Measurements from ENCODE around the gene RASGRP2.
"Not testable (repeated sequence)": the region's sequence is repeated elsewhere in the genome, so short reads cannot be mapped to it uniquely, and the experiment has no call there.

The RASGRP2 gene

DNA sequence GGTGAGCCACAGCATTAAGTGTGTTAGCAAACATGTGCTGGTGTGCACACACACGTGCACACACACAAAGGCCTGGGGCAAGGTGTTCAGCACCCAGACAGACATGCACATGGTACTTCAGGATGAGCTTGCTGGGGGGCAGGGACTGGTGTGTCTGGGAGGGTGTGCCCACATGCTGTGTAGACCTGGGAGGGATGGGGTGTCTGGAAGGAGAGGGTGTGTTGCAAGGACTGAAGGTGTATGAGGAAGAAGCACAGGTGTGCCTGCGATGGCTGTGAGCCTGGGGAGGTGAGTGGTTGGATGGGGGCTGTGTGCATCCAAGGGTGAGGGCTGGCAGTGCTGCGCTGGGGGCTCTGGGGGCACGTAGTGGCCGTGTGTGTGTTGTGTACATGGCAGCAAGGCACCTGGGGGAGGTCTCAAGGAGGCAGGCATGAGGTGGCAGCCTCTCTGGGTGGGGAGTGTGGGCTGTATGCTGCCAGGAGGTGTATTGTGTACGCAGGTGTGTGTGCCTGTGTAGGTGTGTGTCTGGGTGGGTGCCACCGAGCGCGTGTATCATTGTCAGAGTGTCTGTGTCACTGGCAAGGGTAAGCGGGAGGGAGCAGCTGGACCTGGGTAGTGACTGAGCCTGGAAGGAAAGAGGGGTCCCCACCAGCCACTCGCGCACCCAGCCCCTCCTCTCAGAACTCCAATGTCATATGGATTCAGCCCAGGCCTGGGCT, 23.1 kb downstream of the RASGRP2 start:
- DNase-seq (ENCODE audit: low read depth, low spot score), result no peak

DNA sequence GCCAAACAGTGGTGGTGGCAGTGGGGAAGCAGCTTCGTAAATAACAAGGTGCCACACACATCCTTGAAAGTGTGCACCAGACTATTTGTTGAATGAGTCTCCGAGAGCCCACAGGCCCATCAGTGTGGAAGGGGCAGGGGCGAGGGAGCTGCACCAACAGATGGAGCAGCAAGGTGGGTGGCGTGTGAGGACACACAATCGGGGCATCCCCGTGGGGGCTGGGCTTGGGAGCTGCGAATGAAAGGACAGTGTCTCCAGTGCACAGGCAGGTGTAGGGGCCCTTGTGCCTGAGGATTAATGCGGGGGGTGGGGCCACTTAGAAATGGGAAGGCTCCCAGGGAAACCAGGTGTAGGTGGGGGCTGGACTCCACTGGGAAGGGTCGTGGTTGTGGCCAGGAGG, 23.8 kb downstream of the RASGRP2 start:
- no peak for DNase-seq (ENCODE audit: low read depth, low spot score)

DNA sequence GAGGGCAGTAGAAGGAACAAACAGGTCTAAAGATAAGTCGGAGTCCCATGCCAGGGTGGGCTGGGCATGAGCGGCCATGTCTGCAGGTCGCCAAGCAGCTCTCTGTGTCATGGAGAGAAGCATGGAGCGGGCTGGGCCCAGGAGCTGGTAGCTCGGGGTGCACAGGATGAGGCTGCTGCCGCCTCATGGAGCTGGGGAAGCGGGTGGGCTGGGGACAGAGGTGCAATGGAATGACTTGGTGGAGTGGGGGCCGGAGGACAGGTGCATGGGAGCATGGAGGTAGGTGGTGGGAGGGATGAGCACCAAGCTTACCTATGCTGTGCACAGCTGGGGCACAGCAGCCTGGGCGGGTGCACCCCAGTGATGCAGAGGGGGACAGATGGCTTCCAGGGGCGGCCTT, 24.5 kb downstream of the RASGRP2 start:
- no peak for DNase-seq (ENCODE audit: low read depth, low spot score)

DNA sequence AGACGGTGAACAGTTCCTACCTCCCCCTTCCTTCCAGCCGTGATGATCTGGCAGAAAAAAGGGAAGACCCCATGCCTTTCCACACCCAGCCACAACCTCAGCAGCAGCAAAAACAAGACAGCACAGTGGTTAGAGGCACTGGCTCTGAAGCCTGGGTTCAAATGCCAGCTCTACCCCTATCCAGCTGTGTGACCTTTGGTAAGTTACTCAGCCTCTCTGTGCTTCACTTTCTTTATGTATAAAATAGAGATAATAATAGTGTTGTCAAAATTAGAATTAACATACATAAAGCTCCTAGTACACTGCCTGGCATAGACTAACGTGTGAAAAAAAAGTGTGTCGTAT, 25.2 kb downstream of the RASGRP2 start:
- DNase-seq (ENCODE audit: low read depth, low spot score), result no peak

DNA sequence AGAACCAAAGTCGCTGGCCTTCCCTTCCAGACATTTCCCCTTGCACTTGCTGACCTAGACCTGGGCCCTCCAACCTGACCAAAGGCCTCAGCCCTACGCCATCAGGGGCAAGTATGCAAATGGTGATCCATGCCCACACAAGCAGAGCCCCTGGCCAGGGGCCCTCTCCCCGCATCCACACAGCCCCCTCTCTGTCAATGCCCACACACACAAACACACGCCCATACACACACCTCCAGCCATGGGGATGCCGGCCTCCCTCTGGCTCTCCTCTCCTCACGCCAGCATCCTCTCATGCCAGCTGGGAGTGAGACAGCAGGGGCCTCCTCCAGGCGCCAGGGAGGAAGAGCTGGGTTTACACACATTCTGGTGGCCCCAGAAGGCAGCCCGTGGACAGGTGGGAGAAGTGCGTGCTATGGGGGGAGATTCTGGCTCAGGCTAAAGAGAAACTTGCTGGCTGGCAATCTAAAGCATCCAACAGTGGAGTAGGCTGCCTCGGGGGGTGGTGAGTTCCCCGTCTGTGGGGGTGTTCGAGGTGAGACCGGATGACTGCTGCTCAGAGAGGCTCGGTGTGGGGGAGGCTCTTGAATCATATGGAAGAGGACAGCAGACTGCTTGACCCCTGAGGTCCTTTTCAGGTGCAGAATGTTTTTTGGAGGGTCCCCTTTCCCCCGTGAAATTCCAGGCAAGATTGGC, 25.7 kb downstream of the RASGRP2 start:
- no peak for DNase-seq (ENCODE audit: low read depth, low spot score)

DNA sequence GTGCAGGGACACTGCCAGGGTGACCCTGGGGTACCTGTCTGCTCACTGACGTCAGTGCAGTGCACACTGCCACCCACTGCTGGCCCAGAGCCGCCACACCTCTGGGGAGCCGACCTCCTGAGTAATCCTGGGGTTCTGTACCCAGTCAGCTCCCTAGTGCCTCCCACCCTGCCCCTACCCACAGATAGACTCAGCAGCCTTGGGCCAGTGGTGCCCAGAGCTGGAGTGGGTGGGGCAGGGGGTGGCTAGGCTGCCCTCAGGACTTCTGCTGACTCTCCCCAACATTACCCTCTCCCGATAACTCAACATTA, 26.7 kb downstream of the RASGRP2 start:
- no peak for DNase-seq (ENCODE audit: low read depth, low spot score)

DNA sequence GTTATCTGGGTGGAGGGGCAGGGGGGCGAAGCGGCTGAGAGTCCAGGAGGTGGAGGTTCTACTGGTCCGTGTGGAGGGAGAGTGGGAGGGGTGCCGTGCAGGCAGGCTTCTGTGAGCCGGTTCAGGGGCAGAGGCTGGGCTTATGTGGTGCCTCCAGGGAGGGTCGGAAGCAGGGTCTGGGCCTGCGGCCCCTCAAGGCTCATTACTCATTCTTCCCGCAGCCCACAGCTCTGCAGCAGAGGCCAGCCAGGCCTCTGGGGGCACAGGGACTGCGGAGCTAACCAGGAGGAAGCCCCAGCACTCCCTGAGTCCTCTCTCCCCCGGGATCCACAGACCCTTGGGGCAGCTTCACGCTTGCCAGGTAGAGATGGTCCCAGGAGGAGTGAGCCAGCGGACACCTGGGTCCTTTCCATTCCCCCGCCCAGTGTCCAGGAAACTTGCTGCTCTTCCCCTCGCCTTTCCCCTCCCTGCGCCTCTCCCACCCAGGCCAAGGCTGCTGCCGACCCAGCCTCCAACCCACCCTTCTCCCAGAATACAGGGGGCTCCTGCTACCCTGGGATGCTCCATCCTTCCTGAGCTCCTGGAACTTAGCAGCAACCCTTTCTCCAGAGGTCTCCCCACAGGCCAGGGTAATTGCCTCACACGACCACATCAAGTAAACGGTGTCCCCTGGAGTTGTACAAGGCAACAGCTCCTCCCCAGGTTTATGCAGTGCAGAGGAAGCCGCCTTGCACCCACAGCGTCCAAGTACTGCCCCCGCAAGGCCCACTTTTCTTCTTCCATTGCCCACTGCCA, 27.3 kb downstream of the RASGRP2 start:
- DNase-seq (ENCODE audit: low read depth, low spot score), result no peak

DNA sequence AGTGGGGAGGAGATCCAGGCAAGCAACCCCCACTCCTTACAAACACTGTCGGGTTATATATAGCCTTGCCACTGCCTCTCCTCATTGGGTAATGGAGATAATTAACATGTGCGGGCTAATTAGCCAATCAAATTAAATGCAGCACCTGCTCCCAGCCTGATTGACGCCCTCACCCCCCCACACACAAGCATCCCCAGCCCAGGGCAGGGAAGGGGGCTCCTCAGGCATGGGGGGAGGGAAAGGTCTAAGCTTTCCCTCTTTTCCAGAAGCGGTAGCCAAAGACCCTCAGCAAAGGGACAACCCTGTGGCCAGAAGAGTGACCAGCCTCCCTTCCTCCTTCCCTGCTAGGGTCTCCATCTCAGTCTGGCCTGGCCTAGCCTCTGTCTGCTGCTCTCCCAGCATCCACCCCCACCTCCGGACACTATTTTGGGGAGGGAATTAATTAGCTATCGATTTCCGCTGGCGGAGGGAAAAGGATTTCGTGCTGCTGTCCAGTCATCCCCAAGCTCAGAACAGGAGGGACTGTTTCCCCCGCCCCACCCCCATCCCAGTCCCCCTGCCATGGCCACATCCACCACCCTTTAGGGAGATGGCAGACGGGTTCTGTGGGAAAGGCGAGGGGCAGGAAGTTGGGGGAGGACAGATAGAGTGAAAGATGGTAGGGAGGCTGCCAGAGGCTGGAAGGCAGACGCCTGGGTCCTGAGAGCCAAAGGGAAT, 28.0 kb downstream of the RASGRP2 start:
- DNase-seq (ENCODE audit: low read depth, low spot score), result no peak

DNA sequence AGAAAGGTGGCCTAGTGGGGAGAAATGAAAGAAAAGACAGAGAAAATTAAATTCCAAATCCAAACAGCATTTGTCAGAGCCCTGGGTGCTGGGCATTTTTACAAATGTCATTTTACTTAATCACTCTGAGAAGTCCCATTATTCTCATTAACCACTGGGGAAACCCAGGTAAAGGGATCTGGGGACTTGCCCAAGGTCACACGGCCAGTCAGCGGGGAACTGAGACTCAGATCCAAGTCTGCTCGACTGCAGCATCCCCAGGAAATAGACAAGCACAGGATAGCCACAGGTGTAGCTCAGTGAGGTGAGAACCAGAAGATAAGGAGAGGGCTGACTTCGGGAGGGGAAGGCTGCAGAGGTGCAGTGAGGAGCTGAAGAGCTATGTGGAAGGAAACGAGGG, 28.8 kb downstream of the RASGRP2 start:
- DNase-seq (ENCODE audit: low read depth, low spot score), result no peak

DNA sequence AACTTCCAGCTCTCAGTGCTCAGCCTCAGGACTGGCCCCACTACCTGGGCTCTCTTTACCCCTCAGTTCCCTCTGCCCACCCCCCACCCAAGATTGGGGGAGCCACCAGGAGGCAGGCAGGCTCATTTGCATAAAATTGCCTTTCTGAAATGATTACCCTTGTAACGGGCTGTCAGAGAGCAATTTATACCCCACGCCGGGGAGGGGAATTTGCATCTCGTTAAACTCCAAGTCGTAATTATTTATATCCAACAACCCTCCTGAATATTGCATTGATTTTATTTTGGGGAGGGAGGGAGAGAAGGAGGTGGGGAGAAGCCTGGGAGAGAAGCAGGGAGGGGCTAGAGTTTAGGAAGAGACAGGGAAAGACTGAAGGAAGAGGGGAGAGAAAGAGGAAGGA, 29.3 kb downstream of the RASGRP2 start:
- DNase-seq (ENCODE audit: low read depth, low spot score), result no peak

DNA sequence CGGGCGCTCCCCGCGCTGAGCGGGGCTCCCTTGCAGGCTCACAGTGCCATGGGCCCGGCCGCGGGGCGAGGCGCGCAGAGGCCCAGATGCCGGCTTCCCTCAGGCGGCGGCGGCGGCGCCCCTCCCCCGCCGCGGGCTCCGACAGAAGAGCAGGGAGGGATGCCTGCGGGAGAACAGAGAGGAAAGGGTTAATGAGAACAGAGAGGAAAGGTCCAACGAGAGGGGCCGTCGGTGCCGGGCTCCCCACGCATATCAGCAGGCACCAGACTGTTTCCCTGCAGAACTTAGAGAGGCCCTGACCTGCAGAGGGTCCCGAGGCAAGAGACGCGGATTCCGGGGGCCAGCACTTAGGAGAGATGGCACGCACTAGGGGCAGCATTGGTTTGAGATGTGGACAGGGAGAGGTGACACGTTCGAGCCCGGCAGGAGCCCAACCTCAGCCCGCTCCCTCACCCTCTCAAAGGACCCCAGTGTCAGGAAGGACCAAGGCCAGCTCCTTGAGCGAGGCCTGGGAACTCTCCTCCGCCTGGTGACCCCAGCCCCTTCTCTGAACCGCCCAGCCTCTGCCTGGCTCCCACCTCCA, 30.1 kb downstream of the RASGRP2 start:
- no peak for DNase-seq (ENCODE audit: low read depth, low spot score)

DNA sequence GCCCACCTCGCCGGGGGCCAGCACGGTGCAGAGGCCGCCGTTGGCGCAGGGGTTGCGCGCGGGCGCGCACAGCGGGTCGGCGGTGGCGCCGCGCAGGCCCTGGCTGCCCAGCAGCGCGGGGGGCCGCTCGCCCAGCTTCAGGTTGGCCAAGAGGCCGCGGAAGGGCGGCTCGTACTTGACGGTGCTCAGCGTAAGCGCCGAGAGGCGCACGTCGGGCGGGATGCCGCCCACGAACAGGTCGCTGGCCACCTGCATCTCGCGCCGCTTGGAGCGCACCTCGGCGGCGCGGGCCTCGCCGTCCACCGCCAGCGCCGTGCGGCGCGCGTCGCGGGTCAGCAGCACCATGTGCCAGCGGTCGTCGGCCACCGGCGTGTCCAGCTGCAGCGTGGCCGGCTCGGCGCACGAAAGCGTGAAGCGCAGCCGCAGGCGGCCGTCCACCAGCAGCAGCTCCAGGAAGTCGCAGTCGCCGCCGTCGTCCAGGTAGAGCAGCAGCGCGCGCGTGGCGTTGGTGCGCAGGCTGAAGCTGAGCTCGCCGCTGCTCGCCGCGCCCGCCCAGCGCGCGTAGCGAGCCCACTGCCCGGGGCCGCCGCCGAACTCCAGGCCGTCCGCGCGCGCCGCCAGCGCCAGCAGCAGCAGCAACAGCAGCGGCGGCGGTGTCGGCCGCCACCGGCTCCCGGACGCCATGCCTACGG, 30.8 kb downstream of the RASGRP2 start:
- no peak for DNase-seq (ENCODE audit: low read depth, low spot score)

DNA sequence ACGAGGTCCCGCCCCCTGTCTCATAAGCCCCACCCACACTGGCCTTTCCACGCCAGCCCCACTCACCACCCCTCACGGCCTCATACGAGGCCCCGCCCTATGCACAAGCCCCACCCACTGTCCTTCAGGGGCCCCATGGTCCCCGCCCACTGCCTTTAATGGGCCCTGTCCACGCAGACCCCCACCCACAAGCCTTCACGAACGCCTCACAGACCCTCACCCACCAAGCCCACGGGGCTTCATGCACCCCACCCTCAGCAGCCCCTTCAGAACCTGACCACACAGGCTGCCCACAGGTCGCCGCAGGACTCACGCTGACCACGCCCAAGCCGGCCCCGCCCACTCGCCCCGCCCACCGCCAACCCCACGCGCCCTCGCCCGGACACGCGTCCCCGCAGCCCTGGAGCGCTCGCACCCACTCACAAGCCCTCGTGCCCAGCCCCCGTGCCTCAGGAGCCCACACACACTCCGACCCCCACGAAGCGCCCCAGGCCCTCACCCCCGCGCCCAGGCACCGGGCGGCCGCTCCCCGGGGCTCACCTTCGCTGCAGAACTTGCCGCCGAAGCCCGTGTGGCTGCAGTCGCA, 31.4 kb downstream of the RASGRP2 start:
- no peak for DNase-seq (ENCODE audit: low read depth, low spot score)

DNA sequence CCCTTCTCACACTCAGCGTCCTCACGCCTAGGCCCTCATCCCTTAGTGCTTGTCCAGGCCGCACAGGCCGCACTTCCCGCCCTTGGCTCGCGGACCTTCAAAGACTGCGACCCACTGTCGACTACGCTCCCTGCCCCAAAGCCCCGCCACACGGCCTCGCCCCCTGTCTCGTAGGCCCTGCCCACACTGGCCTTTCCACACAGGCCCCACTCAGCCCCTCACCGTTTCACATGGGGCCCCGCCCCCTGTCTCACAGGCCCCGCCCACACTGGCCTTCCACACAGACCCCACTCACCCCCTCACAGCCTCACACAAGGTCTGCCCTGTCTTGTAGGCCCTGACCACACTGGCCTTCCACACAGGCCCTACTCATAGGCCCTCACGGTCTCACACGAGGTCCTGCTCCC, 32.0 kb downstream of the RASGRP2 start:
- DNase-seq (ENCODE audit: low read depth, low spot score), result no peak

DNA sequence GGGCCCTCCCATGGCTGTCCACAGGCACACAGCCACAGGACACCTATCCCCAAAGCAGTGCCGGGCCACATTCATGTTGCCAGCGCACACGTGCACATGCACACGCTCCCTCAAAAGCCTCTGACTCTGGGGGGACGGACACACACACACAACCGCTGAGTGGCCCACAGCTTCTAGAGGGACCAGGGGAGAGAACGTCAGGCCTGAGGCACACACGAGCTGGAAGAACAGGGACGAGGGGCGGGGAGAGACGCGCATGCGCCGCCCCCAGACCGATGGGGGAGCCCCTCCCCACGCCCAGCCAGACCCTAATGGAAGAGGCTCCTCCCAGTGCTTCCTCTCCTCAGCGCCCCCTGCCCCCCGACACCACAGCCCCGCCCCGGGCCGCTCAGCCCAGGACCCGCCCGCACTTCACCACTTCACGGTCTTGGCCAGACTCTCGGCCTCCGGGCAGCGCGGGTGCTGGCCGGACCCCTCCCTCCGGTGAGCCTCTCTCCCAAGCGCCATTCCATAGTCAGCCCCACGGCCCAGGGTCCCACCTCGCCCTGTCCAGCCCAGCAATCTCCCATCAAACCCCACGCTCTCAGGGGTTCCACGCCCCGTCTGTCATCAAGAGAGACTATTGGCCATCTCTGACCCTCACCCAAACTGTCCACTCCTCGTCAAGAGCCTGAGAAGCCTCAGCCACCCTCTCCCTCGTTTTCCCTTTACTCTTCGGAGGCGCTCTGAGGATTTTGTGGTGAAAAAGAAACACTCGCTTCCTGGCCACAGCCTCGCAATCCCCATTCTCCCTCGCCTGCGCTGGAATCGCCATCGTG, 32.6 kb downstream of the RASGRP2 start:
- DNase-seq (ENCODE audit: low read depth, low spot score), result no peak

DNA sequence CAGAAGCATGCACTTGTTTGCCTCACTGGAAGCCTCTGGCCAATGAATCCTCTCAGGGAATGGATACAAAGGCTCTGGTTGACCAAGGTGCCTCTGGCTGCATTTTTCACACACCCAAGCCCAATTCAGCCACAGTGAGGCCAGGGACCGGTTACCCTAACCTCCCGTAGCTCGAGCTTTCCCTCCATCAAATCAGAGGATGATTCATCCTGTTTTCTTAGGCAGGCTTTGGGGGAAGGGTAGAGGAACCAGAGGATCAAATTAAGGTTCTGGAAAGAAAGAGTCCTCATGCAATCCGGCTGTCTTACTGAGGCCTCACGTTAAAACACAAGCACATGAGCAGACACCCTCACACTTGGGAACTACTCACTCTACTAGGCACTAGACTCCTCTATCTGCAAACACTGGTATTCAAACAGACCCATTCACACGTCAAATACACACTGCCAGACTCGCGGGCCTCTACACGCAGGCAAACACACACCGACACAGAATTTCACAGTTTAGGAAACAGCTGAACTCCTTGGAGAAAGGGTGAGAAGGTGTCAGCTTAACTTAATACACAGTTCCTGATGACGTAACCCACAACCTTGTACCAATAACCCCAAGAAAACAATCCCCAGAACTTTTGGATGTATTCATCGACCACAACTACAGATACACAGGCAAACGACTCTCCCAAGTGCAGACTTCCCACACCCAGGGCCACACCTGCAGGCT, 33.4 kb downstream of the RASGRP2 start:
- DNase-seq (ENCODE audit: low read depth, low spot score), result no peak

DNA sequence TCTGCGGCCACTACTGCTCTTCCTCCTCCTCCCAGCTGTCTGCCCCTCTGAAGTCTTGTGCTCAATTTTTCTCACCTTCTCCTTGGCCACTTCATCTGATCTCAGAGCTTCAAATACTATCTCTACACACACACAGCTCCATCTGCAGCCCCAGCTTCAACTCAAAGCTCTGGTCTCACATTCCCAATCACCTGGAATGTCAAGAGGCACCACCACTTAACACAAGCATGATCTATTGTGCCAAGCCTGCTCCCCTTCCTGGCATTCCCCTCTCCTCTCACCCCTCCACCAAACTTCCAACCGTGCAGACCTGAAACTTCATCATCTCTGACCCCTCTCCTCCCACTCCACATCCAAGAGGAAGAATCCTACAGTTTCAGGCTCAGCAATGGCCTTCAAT, 38.4 kb downstream of the RASGRP2 start:
- no peak for DNase-seq (ENCODE audit: low read depth, low spot score)

DNA sequence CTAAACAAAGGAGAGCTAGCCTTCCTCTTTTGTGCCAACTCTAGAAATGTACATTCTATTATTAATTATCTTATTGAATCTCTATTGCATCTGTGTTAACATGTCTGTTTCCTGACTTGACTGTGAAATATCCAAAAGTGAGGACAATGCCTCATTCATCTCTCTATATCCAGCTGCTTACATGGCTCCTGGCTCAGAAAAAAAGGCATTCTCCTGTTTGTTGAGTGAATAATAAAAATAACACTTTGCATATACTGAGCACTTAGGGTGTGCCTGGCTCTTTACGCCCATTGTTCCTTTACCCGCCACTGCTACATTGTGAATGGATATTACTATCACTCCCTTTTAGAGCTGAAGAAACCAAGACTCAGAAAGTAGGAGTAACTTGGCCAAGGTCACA, 40.9 kb downstream of the RASGRP2 start:
- DNase-seq (ENCODE audit: low read depth, low spot score), result no peak

DNA sequence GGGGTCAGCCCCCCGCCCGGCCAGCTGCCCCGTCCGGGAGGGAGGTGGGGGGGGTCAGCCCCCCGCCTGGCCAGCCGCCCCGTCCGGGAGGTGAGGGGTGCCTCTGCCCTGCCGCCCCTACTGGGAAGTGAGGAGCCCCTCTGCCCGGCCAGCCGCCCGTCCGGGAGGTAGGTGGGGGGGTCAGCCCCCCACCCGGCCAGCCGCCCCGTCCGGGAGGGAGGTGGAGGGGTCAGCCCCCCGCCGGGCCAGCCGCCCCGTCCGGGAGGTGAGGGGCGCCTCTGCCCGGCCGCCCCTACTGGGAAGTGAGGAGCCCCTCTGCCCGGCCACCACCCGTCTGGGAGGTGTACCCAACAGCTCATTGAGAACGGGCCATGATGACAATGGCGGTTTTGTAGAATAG, 42.0 kb downstream of the RASGRP2 start:
- DNase-seq (ENCODE audit: low read depth, low spot score), result not testable (repeated sequence)

All from activated naive CD8-positive, alpha-beta T cell treated with anti-CD3 and anti-CD28 coated beads, Interleukin-2, amount 50 U/mL, for 16 hours (primary cell).